Kidney (tissue), 14 donors: Measurements from ENCODE around the gene TIMP1. TPM values are rescaled to one million over a fixed set of nuclear protein-coding genes. Genes with fewer than 3 reads are reported as not detected.

Experiments
- DNase-seq, 5 donors: peaks; one replicate each; pipeline ENCODE4 v3.0.0-alpha.2; 2013 to 2020
- FAIRE-seq: peaks from 2 replicates; lab custom pipeline; 2012; peaks lifted over from hg19 to GRCh38; lab: Jason Lieb, UNC
- H3K27ac ChIP-seq, 2 donors: one replicate each; pipeline ENCODE4 v1.7.0; 2013; ENCODE audit warnings: low read depth in 2 of 2, low read length in 2 of 2, inconsistent platforms in 1 of 2
- H3K27me3 ChIP-seq: one replicate; pipeline ENCODE4 v1.7.1; 2013; ENCODE audit warnings: low read length, inconsistent platforms; ENCODE audit not compliant: control insufficient read depth, insufficient read depth
- H3K36me3 ChIP-seq, 3 donors: one replicate each; pipeline versions ENCODE4 v1.7.0 to v1.7.1; 2013; ENCODE audit warnings: low read length in 3 of 3, control low read depth in 1 of 3, inconsistent platforms in 1 of 3; ENCODE audit not compliant: insufficient read depth in 3 of 3, control insufficient read depth in 2 of 3
- H3K4me1 ChIP-seq, 3 donors: one replicate each; pipeline versions ENCODE4 v1.7.0 to v1.7.1; 2013; ENCODE audit warnings: low read length in 3 of 3, inconsistent platforms in 1 of 3, low read depth in 1 of 3; ENCODE audit not compliant: control insufficient read depth in 2 of 3, insufficient read depth in 2 of 3
- H3K4me3 ChIP-seq, 3 donors: one replicate each; pipeline versions ENCODE4 v1.7.0 to v1.8.1; 2013; ENCODE audit warnings: low read length in 3 of 3, control low read depth in 1 of 3, inconsistent platforms in 1 of 3
- H3K9ac ChIP-seq, 3 donors: one replicate each; pipeline versions ENCODE4 v1.7.0 to v1.7.1; 2013; ENCODE audit warnings: low read length in 3 of 3, control low read depth in 1 of 3, inconsistent platforms in 1 of 3
- H3K9me3 ChIP-seq, 3 donors: one replicate each; pipeline versions ENCODE4 v1.7.0 to v1.7.1; 2013; ENCODE audit warnings: low read length in 3 of 3, control low read depth in 1 of 3, inconsistent platforms in 1 of 3; ENCODE audit not compliant: control insufficient read depth in 2 of 3, insufficient read depth in 1 of 3
- intact Hi-C: fragments of 100-400 bp; cut with DNase I; formaldehyde crosslinking; loops from one replicate; pipeline ENCODE4 v1.11.1; 2022
- polyA plus RNA-seq: library from polyadenylated mRNA; stranded (reverse); fragments of 350-450 nt; fragmentation: Illumina TruSeq; extraction: RNeasy Lipid Tissue Mini Kit (QIAGEN cat#74804); gene quantifications from one replicate; pipeline ENCODE4 v1.2.3, GENCODE V29; 2014; ENCODE audit warnings: low read depth, low replicate concordance; ENCODE audit not compliant: insufficient read depth
- total RNA-seq: library from RNA; stranded (reverse); fragmentation: NEBNext Ultra II Directional; extraction: Animal tissue kit (Norgen Biotek cat#: 25700); gene quantifications from one replicate; pipeline ENCODE4 v1.2.1, GENCODE V29; 2021
- TF ChIP-seq, protein P1 (sequence below): IDR thresholded peaks from 3 replicates; pipeline ENCODE4 v1.5.1; 2012; ENCODE audit warnings: mild to moderate bottlenecking, moderate library complexity, borderline replicate concordance; ENCODE audit not compliant: insufficient read depth; ENCODE audit errors: extremely low read depth
- donor health status: control.
- donor health status: control.
- donor health status: control.
- donor health status: control.
- donor health status: control.
- donor health status: DM: yes; HTN: yes; CAD: no.
- donor health status: Normal renal cell carcinoma (clear cell type).

Gene TIMP1
- total and polyA plus RNA-seq, 2 donors from 2014 or later = 382 to 551 TPM

DNA sequence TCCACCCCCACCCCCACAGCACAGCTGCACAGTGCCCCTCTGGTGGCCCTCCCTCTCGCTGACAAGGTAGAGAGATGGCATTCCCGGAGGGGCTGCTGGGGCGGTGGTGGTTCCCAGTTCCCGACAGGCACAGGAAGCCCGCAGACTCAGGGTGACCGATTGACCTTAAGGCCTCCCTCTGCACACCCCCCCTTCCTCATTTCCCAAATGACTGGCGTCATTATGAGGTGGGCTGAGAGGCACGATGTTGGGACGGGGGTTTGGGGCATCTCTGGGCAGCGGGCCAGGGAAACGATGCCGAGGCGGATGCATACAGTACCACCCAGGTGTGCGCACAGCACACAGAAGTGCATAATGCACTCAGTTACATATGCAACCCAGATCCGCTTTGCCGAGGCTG is 3.5 kb upstream of the TIMP1 start:
- Histone ChIP-seq H3K9me3 (no peaks in the 10 kb centered on the region), H3K27ac (no peak overlapping the region), H3K4me3 (no peak overlapping the region), H3K9ac (no peak overlapping the region), H3K4me1 (peaks cover 0 to 4% (median 0%) of the 10 kb centered on the region in 3 donors), H3K36me3 (no peaks in the 10 kb centered on the region), H3K27me3 (no peaks in the 10 kb centered on the region)
- FAIRE-seq (no peak), DNase-seq (peak in 2 of 5 donors; percentile 13 to 43)
- TF ChIP-seq, protein P1, sequence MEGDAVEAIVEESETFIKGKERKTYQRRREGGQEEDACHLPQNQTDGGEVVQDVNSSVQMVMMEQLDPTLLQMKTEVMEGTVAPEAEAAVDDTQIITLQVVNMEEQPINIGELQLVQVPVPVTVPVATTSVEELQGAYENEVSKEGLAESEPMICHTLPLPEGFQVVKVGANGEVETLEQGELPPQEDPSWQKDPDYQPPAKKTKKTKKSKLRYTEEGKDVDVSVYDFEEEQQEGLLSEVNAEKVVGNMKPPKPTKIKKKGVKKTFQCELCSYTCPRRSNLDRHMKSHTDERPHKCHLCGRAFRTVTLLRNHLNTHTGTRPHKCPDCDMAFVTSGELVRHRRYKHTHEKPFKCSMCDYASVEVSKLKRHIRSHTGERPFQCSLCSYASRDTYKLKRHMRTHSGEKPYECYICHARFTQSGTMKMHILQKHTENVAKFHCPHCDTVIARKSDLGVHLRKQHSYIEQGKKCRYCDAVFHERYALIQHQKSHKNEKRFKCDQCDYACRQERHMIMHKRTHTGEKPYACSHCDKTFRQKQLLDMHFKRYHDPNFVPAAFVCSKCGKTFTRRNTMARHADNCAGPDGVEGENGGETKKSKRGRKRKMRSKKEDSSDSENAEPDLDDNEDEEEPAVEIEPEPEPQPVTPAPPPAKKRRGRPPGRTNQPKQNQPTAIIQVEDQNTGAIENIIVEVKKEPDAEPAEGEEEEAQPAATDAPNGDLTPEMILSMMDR = no peak
- intact Hi-C loops = no loop called here

DNA sequence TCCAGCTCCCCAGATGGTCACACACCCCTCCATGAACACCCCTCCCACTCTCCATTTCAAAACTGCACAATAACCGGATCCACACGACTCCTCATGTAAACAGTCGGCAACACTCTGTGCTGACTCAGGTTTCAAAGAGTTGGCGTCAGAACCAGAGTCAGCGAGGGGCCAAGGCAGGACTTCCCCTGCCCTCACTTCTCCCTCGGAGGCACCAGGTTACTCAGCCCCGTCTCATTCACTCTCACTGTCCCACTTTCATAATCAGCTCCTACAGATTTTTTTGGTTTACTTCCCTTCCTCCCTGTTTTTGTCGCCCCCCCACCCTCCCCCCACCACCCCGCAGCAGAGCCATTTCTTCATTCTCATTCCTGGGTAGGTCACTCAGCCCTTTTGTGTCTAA is 2.7 kb upstream of the TIMP1 start:
- FAIRE-seq (no peak), DNase-seq (no peak)
- H3K4me3 ChIP-seq = no peak overlapping the region
- H3K9me3 ChIP-seq = no peaks in the 10 kb centered on the region
- no peaks in the 10 kb centered on the region for H3K27me3 ChIP-seq
- no peak overlapping the region for H3K27ac ChIP-seq
- H3K4me1 ChIP-seq = peaks cover 0 to 4% (median 0%) of the 10 kb centered on the region in 3 donors
- no peak overlapping the region for H3K9ac ChIP-seq
- intact Hi-C loops = no loop called here
- TF ChIP-seq, protein P1 = no peak
- no peaks in the 10 kb centered on the region for H3K36me3 ChIP-seq

DNA sequence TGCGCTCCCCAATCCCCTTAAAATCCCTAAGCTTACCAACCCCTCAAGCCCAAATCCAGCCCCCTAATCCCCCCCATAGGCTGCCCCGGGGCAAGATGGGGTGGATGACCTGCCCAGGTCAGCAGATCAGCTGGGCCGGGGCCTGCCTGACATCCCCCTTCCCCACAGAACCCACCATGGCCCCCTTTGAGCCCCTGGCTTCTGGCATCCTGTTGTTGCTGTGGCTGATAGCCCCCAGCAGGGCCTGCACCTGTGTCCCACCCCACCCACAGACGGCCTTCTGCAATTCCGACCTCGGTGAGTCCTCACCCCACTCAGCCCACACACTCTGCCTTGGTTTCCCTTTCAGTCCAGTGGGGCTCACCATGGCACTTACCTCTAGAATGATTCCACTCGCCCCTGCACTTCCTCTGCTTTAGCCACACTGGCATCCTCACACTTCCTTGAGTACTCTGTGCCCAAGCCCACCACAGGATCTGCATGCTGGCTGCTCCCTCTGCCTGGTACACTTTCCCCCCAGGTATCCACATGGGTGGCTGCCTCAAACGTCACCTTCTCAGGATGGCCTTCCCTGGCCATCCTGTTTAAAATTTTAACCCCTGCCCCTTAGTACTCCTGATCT is 1.1 kb downstream of the TIMP1 start:
- Histone ChIP-seq H3K36me3 (no peaks in the 10 kb centered on the region), H3K9me3 (no peaks in the 10 kb centered on the region), H3K9ac (peak overlapping the region in 1 of 3 donors; percentile 26), H3K4me1 (peaks cover 0 to 4% (median 0%) of the 10 kb centered on the region in 3 donors), H3K4me3 (peak overlapping the region in 1 of 3 donors; percentile 46), H3K27ac (peak overlapping the region in 1 of 2 donors; percentile 63), H3K27me3 (no peaks in the 10 kb centered on the region)
- intact Hi-C loops = no loop called here
- TF ChIP-seq, protein P1 = no peak
- DNase-seq (no peak), FAIRE-seq (no peak)

DNA sequence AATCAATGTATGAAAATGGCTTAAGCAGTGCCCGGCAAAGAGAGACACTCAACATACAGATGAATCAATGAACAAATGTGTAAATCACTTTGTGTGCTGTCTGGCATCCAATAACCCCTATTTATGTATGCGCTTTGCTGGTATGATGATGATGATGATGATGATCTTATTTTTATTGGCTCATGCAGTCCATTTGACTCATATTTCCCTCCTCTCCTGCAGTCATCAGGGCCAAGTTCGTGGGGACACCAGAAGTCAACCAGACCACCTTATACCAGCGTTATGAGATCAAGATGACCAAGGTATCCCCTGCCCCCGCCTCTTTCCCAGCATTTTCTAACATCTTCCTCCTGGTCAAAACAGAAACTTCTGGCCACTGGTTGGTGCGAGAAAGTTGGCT is 2.5 kb downstream of the TIMP1 start:
- TF ChIP-seq, protein P1 = no peak
- H3K27ac ChIP-seq = no peak overlapping the region

More for the DNA sequence above, 2.5 kb downstream of the TIMP1 start:
- H3K36me3 ChIP-seq = no peaks in the 10 kb centered on the region
- H3K4me1 ChIP-seq = peaks cover 0 to 4% (median 0%) of the 10 kb centered on the region in 3 donors
- DNase-seq = no peak
- intact Hi-C loops = no loop called here
- FAIRE-seq = no peak
- no peak overlapping the region for H3K4me3 ChIP-seq
- no peaks in the 10 kb centered on the region for H3K9me3 ChIP-seq
- H3K27me3 ChIP-seq = no peaks in the 10 kb centered on the region
- no peak overlapping the region for H3K9ac ChIP-seq
